ENCODE data around the gene SLC30A1.

Gene SLC30A1

GRCh38 chr1:211607754-211608473, 29.0 kb upstream of the SLC30A1 start:
- no peak for DNase-seq

GRCh38 chr1:211606914-211607753, 28.2 kb upstream of the SLC30A1 start:
- no peak for DNase-seq

GRCh38 chr1:211606332-211606913, 27.5 kb upstream of the SLC30A1 start:
- DNase-seq: no peak

- no peak for DNase-seq
These were observed 26.8 kb upstream of the SLC30A1 start for GRCh38 chr1:211605603-211606331.

GRCh38 chr1:211605034-211605433, 26.1 kb upstream of the SLC30A1 start:
- no peak for DNase-seq

GRCh38 chr1:211604548-211604947, 25.6 kb upstream of the SLC30A1 start:
- no peak for DNase-seq

- DNase-seq: no peak
These were observed 24.8 kb upstream of the SLC30A1 start for GRCh38 chr1:211603713-211604112.

GRCh38 chr1:211603191-211603701, 24.3 kb upstream of the SLC30A1 start:
- no peak for DNase-seq

GRCh38 chr1:211601982-211602670, 23.2 kb upstream of the SLC30A1 start:
- DNase-seq: no peak

- no peak for DNase-seq
These were observed 22.2 kb upstream of the SLC30A1 start for GRCh38 chr1:211601159-211601558.

GRCh38 chr1:211599250-211599649, 20.3 kb upstream of the SLC30A1 start:
- DNase-seq: no peak

GRCh38 chr1:211598514-211598913, 19.6 kb upstream of the SLC30A1 start:
- no peak for DNase-seq

GRCh38 chr1:211596418-211597181, 17.6 kb upstream of the SLC30A1 start:
- DNase-seq: no peak

GRCh38 chr1:211595419-211595818, 16.5 kb upstream of the SLC30A1 start:
- DNase-seq: no peak

GRCh38 chr1:211591980-211592493, 13.1 kb upstream of the SLC30A1 start:
- no peak for DNase-seq

GRCh38 chr1:211589782-211590721, 11.1 kb upstream of the SLC30A1 start:
- DNase-seq: no peak

- DNase-seq: no peak
These were observed 9.8 kb upstream of the SLC30A1 start for GRCh38 chr1:211588711-211589110.

GRCh38 chr1:211587123-211587522, 8.2 kb upstream of the SLC30A1 start:
- no peak for DNase-seq

GRCh38 chr1:211586538-211586937, 7.6 kb upstream of the SLC30A1 start:
- DNase-seq: no peak

Measured in NCI-H2029 (cell line).